Loucy (cell line): ENCODE results near the gene TRIM45.

Experiments used
- H2AFZ ChIP-seq: fragments of 200-600 bp; sonication (generic); 2 replicates; pipeline ENCODE4 v1.6.0; 2016; ENCODE audit warnings: antibody characterized with exemption, mild to moderate bottlenecking, low read length, moderate library complexity
- H3F3A ChIP-seq: fragments of 200-600 bp; 2 replicates; pipeline ENCODE4 v1.6.0; 2016; ENCODE audit warnings: antibody characterized with exemption, low read depth, mild to moderate bottlenecking
- H3K27me3 ChIP-seq: fragments of 200-600 bp; sonication (generic); 2 replicates; pipeline ENCODE4 v1.6.1; 2014; ENCODE audit warnings: low read length, mild to moderate bottlenecking; ENCODE audit not compliant: insufficient read depth, poor library complexity, severe bottlenecking
- H3K36me3 ChIP-seq: fragments of 200-600 bp; sonication (generic); 2 replicates; pipeline ENCODE4 v1.6.1; 2016; ENCODE audit warnings: low read length; ENCODE audit not compliant: insufficient read depth
- H3K4me1 ChIP-seq: fragments of 200-600 bp; sonication (generic); 2 replicates; pipeline ENCODE4 v1.5.1; 2014; ENCODE audit warnings: low read length, mild to moderate bottlenecking; ENCODE audit not compliant: insufficient read depth, poor library complexity, severe bottlenecking
- H3K4me2 ChIP-seq: fragments of 200-600 bp; sonication (generic); 2 replicates; pipeline ENCODE4 v1.6.0; 2014; ENCODE audit warnings: antibody characterized with exemption, low read length, low read depth, mild to moderate bottlenecking; ENCODE audit not compliant: poor library complexity, severe bottlenecking
- H3K4me3 ChIP-seq: fragments of 200-600 bp; sonication (generic); 2 replicates; pipeline ENCODE4 v1.5.1; 2014; ENCODE audit warnings: low read length, mild to moderate bottlenecking, mixed read lengths; ENCODE audit not compliant: poor library complexity, severe bottlenecking
- H3K79me2 ChIP-seq: fragments of 200-600 bp; sonication (generic); 2 replicates; pipeline ENCODE4 v1.6.1; 2014; ENCODE audit warnings: low read length; ENCODE audit not compliant: insufficient read depth
- H3K9ac ChIP-seq: fragments of 200-600 bp; sonication (generic); 2 replicates; pipeline ENCODE4 v1.6.0; 2014; ENCODE audit warnings: mild to moderate bottlenecking, low read depth, low read length, moderate library complexity; ENCODE audit not compliant: poor library complexity, severe bottlenecking
- H3K9me2 ChIP-seq: fragments of 200-600 bp; sonication (generic); replicated peaks from 2 replicates; pipeline ENCODE4 v1.6.1; 2016; ENCODE audit warnings: low read depth, low read length, mixed read lengths
- H3K9me3 ChIP-seq: fragments of 200-600 bp; sonication (generic); 2 replicates; pipeline ENCODE4 v1.6.1; 2014; ENCODE audit warnings: mild to moderate bottlenecking, antibody characterized with exemption, low read length, low read depth; ENCODE audit not compliant: insufficient read depth
- H4K20me1 ChIP-seq: fragments of 200-600 bp; sonication (generic); 2 replicates; pipeline ENCODE4 v1.6.0; 2014; ENCODE audit warnings: antibody characterized with exemption, low read length, mild to moderate bottlenecking; ENCODE audit not compliant: insufficient read depth, poor library complexity, severe bottlenecking
- CTCF ChIP-seq: fragments of 200-600 bp; sonication (generic); conservative IDR thresholded peaks from 2 replicates; pipeline ENCODE4 v1.5.1; 2014; ENCODE audit warnings: mild to moderate bottlenecking, antibody characterized with exemption, low read length
- EZH2phosphoT487 ChIP-seq: fragments of 200-600 bp; IDR thresholded peaks from 2 replicates; pipeline ENCODE4 v1.6.1; 2018; ENCODE audit warnings: antibody characterized with exemption, mild to moderate bottlenecking, moderate library complexity, borderline replicate concordance

Gene TRIM45

GRCh38 chr1:117066367-117066766, 55.2 kb downstream of the TRIM45 start:
- no peaks in the 10 kb centered on the region for H3K36me3 ChIP-seq
- no peak for TF ChIP-seq EZH2phosphoT487
- no peak for TF ChIP-seq CTCF
- H3K4me3 ChIP-seq = no peak overlapping the region

DNA sequence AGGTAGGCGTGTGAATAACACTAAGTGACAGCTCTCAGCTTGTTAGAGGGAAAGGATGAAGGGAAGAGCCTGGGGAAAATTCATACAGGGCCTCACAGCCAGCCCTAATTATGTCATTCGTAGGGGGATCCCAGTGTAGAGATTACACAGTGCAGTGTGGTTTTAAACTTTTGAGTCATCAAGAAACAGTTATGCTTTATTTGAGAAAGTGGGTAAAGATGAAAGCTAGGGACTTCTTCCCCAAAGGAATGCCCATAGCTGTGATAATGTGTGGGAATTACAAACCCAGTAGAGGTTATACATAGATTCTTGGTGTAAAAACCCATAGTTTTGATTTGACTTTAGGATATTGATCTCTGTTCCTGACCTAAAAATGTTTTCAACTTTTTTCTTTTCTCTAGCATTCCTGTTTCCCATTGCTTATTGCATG, 59.5 kb downstream of the TRIM45 start:
- Histone ChIP-seq H3K9me3 (no peaks in the 10 kb centered on the region), H3K79me2 (peaks cover 67% of the 10 kb centered on the region), H3K4me2 (peak overlapping the region; percentile 87), H3K4me3 (peak overlapping the region; percentile 80), H3F3A (no peaks in the 10 kb centered on the region), H3K36me3 (no peaks in the 10 kb centered on the region), H3K9me2 (no peaks in the 10 kb centered on the region), H3K4me1 (peaks cover 40% of the 10 kb centered on the region), H4K20me1 (no peaks in the 10 kb centered on the region), H2AFZ (no peak overlapping the region), H3K9ac (peak overlapping the region; percentile 90), H3K27me3 (no peaks in the 10 kb centered on the region)
- TF ChIP-seq CTCF = no peak
- no peak for TF ChIP-seq EZH2phosphoT487

More at GRCh38 chr1:117066367-117066766, 55.2 kb downstream of the TRIM45 start:
- Histone ChIP-seq H3K4me1 (peaks cover 39% of the 10 kb centered on the region), H3K27me3 (no peaks in the 10 kb centered on the region), H3K9me3 (no peaks in the 10 kb centered on the region), H3K9me2 (no peaks in the 10 kb centered on the region), H4K20me1 (no peaks in the 10 kb centered on the region), H3K79me2 (peaks cover 64% of the 10 kb centered on the region), H3F3A (no peaks in the 10 kb centered on the region), H3K9ac (no peak overlapping the region), H2AFZ (no peak overlapping the region), H3K4me2 (no peak overlapping the region)
